HS-27A (cell line): ENCODE results near the gene CLMN.

Source experiments
- DNase-seq: peaks from one replicate; pipeline ENCODE4 v3.0.0-alpha.2; 2012; ENCODE audit warnings: low read depth, missing footprints

CLMN gene

DNA sequence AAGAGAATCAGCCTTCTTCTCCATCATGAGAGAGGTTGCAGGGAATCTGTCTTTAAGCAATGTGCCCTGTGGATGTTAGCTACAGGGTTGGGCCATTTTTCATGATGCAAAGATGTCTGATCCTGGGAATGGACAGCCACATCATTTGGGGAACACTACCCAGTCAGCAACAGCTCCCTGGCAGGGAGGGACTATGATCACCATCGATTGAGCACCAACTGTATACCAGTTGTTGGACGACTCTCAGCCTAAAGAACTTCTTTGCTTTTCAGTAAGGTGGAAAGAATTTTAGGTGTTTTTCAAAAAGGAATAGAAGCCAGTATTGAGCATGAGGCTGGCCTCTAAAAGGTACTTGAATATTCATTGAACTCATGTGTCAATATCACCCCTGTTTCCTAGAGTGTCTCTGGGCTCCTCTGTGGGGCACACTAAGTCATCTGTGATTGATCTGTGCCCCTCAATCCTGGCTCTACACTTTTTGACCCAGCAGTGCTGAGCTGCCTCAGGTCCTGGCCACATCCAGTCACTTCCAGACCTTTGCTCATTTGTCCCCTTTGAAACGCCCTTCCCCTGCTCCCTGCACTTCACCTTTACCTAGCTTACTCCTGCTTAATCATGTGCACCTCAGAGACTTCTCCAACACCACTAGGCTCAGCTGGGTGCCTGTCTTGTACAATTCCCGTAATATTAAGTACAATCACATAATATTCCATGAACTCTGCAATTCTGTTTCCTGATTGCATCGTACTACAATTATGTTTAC lies 2.2 kb upstream of the CLMN start:
- DNase-seq = no peak

DNA sequence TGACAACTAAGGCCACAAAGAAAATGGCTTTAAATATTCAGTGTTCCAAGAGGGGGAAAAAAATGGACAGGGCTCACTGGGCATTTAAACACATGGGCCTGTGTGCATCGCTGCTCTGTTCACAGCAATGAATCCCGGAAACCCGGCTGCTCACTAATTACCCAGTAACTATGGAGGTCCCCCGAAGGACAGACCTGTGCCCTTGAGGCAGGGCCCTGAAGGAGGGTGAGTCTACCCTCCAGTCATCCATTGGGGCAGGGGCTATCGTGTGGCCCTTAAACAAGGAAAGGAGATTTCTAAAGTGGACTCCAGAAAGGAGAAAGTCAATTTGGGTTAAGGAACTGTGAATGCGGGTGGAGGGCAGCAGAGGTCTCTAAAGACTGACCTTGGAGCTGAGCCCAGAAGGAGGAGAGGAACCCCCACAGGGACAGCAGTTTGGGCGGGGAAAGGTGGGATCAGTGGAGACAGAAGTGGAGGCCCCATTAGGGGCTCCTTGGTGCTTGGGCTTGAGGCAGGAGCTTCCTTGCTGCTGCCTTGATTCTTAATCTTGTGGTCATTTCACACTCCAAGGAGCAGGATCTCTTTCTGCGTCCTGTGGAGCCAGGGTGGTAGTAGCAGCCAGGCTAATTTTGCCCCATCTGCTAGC lies 1.4 kb upstream of the CLMN start:
- no peak for DNase-seq

DNA sequence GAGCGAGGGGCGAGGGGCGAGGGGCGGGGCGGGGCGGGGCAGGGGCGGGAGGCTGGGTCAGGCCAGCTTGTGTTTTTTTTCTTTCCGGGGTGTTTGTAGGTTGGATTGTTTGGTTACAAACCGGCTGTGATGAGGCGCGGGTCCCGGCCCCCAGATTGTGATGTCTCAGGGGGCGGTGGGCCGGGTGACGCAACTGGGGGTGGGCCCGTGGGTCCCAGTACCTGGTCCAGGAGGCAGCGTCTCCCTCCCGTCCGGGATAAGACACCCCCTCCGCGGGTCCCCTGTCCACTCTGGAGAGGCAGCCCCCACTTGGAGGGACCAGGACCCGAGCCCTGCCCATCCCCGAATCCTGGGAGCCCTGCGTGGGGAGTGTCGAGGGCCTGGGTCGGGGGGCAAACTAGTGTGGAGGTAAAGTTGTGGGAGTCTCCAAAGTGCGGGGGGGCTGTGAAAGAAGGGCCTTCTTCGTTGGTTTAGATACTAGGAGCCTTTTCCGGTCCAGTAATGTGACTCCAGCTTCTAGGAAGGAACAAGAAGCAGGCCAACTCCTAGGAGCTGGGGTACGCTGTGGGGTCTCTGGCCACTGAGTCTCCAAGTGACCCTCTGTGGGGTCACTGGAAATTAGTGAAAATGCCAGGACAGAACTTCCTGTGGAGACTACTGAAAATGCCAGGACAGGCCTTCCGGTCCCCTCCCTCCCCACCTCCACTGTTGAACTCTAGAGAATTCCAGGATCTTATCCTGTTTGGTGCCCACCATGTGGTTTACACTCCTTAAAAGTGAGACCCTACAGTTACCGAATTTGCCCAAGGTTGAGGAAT lies 579 bp upstream of the CLMN start:
- DNase-seq = no peak

DNA sequence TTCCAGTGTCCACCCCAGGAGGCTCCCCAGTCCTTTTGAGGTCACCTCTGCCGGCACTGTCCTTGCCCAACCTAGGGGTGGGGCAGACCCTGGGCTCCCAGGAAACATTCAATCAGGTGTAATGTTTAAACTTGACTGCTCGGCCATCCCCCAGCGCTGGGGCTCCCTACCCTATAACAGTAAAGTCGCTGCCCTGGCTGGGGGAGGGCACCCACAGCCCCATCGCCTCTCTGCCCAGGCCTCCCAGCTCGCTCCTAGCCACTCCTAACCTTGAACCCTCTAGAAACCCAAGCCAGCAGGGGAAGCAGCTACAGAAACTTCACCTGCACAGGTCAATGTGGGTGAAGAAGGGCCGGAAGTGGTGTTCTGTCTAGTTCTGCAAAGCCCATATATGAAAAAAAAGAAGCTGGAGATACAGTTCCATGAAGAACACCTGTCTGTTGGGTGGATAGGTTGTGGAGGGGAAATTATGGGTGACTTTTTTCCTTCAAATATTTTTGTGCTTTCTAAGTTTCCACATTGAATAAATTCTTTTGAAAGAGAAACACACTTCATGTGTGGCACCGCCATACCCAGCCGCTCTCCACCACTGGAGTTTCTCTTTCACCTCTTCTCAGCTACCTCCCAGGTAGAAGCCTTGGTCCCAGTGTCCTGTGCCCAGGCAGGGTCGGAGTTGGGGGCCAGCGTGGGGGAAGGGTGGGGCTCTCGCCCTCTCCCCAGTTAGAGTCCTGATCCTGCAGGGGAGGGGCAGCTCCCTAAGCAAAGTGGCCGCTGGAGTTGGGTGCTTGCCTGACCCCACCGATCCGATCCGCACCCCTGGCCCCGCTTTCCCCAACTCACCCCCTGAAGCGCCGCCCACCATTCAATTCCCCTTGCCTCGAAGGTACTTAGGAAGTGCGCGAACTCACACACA lies 1.1 kb downstream of the CLMN start:
- no peak for DNase-seq

DNA sequence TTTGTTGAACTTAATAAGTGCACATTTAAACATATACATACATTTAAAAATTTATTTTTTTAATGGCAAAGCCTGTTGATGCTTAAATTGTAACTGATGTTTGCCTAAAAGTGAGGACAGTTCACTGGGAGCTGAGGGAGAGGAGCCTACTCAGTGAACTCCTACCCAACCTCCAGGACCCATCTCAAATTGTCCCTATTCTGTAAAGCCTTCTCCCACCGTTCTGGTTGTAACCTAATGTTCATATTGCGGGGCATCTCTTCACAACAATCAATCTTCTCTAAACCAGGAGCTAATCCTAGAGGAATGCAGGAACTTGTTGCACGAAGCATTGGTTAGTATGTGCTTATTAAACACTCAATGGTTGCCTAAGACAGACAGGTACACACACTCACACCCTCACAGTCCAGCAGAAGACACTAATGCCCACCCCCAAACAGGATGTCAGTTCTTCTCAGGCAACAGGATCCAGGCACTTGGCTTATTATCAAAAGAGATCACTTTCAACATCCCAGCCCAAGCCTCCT lies 1.8 kb downstream of the CLMN start:
- no peak for DNase-seq

DNA sequence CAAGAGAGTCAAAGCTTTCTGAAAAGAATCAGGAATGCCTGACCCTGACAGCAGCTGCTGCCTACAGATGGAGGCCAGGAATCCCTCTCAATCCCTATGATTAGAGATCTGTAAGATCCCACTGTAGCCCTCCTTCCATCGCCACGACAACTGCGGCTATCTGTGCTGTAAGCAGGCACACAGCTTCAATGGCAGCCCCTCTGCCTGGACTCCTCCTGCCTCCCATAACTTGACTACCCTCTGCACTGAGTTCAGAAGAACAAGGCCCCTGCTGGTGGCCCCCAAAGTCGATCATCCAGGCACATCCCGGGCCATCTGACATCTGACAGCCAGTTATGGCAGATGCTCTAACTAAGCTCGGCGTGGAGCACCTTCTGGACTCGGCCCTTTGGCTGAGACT lies 2.9 kb downstream of the CLMN start:
- no peak for DNase-seq

DNA sequence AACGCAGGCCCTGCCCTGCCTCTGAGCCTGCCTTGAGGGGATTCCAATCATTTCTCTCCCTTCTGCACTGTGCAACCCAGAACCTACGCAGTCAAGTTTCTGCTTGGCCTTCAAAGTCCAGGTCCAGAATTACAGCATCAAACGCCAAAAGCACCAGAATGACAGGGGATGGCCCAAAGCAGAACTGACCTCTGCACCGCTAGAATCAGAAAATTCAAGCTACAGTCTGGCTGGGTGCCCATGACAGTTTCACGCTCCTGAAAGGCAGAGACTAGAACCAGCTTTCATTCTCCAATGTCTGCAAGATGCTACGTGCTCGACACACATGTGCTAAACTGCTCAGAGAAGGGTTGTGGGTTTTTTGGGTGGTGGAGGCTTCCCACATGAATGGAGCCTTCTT lies 4.1 kb downstream of the CLMN start:
- no peak for DNase-seq

DNA sequence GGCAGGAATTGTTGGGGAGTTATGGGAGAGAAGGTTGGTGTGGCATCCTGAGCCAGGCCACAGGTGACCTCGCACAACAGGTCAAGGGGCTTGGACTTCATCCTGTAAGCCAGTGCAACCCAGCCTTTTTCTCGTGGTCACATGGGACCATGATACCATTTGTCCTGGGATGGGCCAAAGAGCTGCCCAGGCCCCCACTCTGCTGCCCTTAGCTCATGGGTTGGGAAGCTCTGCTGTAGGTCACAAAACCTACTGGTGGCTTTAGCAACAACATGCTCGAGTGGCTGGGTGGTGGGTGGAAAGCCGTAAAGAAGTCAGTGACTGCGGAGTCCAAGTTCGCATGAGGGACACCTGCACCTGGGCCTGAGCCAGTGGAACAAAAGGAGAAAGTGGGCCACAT lies 4.6 kb downstream of the CLMN start:
- DNase-seq = no peak

DNA sequence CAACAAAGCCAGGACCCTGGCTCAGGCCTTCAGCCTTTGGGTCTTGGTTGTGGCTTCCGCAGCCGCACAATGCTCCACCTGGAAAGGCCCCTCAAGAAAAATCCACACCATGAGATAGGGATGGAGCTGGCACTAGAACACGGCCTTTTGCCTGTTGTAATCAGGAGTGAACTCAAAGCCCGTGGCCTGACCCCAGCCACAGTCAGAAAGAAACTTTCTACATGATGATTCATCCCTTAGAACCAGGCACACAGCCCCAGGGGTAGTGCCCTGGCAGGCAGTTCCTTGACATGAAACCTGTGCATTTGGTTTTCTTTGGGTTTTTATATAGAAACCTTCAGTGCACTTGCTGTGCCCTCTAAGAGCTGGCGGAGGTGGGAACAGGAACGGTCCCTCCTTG lies 5.1 kb downstream of the CLMN start:
- DNase-seq = no peak

DNA sequence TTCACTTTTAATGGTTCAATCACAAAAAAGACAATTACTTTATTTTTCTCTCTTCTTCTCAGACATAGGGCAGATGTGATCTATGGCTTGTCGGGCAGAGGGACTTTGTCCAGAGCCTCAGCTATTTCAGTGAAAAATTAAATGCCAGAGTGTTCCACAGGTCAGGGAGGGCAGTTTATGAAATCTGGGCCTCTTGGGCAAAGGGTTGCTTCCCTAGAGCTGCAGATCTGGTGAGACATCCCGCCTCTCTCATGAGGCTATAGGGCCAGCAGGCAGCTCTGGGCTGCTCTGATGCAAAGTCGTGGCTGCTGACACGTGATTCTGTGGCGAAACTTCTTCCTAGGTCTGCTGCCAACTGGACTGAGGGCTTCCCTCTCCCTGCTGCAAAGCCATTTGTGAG lies 6.0 kb downstream of the CLMN start:
- no peak for DNase-seq

DNA sequence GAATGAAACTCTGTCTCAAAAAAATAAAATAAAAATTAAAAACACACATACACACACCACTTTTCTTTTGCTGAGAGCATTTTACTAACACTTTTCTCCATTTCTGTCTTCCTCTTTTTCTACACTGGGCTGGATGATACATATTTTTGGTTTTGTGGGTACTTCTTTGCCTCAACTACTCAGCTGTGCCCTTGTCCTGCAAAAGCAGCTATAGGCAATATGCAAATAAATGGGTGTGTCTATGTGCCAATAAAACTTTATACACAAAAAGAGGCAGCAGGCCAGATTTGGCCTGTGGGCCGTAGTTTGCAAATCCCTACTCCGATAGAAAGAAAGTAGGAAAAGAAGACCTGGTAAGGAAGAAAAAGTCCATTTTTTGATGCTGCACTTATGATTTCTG lies 6.5 kb downstream of the CLMN start:
- DNase-seq = no peak

DNA sequence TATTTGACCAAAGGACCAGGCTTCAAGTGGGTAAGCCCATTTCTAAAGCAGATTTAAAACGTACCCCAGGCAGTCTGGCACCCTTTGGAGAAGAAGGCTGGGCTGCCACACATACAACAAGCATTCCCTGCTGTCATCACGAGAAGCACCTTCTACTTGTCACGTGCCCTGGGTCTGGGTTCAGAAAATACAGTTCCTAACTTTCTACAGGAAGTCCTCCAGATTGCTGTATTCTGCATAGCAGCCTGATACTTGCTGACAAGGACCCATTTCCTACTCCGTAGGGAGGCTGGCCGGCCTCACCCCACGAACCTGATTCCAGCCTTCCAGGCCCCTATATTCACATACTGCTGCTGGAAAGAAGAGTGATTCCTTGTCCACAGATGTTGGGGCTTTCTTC lies 7.4 kb downstream of the CLMN start:
- DNase-seq = no peak

DNA sequence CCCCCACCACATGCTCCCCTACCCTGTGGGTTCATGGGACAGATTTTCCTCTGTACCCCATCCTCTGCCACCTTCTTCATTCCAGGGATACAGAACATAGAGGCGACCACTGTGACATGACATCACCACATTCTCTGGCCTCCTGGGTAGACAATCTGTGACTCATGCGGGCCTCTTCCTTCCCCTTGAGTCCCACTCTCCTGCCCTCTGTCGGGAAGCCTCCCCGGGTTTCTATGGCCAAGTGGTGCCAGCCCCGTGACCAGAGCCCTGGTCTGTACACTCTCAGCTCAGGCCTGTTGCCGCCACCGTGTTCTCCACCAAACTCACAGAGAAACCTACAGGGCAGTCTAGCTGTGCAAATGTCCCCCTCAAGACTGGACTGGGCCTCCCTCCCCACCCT lies 8.0 kb downstream of the CLMN start:
- no peak for DNase-seq

DNA sequence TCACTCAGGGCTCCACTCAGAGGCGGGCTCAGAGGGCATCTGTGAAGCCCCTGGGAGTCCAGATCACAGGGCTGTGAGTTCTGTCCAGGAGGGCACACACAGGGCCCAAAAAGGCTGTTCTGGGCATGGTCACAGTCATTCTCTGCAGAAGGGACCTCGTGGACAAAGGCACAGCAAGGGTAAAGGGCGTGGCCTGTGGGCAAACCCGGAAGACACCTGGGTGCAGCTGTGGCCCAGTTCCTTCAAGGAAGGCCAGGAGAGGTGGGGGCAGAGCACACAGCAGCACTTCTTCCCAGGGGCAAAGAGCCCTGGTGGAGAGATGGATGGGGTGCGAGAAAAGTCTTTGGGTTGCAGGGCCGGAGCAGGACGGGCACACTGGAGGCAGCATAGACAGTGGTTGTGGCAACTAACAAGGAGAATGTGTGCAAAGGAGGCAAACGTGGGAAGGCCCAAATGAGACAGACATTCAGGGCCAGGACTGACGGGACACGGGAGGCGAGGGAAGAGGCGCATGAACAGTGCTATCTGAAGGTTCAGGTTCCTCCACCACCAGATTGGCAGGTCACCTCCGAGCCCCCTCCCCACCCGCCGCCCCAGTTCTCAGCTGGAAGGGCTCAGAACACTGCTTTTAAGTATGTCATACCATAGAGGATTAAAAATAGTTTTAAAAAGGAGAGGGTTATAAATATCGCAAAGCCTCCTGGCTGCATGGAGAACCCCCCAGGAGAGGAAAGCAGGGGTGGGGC lies 8.9 kb downstream of the CLMN start:
- DNase-seq = no peak

DNA sequence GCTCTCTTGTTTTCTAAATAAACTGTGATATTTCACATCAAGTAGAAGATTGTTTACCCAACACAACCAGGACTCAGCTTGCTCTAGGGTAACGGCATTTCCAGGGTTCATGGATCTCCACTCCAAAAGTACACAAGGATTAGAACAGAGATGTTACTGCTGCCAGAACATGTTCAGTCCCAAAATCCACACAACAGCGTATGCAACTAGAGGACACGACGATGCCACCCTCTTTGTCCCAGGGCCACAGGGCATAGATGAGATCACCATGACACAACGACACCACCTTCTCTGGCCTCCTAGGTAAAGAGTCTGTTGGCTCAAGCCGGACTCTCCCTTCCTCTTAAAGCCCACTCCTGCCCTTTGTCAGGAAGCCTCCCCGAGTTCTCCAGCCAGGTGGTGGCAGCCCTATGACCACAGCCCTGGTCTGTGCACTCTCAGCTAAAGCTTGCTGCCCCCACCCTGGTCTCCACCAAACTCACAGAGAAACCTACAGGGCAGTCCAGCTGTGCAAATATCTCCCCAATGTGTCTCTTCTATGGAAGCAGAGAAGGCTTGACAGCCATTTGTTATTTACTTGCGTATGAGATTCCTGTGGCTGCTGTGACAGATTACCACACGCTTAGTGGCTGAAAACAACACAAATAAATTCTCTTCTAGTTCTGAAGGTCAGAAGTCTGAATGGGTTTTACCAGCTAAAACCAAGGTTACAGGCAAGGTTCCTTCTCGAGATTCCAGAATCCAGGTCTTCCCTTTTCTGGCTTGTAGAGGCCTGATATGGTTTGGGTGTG lies 10.3 kb downstream of the CLMN start:
- DNase-seq = no peak

DNA sequence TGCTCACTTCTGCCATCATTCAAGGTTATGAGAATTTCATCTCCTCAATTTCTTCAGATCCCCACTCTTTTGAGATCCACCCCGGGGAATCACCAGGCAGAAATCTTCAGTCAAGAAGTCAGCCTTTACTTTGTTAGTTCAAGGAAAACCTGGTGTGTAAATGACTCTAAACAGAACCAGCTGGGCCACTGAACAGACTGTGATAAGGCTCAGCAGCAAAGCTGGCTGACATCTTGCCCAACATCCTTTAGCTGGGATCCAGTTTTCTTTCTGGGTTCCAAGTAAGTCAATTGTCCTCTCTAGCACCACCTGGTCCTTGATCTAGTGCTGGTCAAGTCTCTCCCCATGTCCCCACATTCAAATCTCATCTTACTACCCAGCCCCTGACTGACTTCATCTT lies 11.6 kb downstream of the CLMN start:
- no peak for DNase-seq

DNA sequence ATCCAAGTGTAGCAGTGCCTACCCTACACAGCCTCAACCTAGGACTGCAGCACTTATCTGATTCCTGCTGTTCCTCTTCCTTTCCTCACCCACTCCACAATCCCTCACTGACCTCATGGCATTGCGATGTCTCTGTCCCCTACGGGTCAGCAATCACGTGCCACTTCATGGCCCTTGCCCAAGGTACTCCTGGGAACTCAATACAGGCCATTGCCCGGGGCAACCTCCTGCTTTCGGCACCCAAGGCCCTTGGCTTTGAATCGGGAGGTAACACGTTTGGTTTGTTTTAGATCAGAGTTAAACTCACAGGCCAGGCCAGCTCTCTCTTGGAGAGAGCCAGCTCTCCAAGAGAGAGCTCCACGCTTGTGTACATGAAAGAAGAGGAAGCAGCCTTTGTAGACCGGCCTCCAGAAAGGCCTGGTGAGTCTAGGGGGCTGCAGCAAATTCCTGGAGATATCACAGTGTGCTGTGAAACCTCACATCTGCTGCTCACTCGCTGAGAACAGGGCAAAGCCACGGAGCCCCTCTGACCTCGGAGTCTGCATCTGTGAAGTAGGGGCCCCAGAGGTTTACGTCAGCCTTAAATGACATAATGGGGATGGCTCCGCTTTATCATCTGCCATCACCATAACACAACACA lies 12.2 kb downstream of the CLMN start:
- DNase-seq = no peak

DNA sequence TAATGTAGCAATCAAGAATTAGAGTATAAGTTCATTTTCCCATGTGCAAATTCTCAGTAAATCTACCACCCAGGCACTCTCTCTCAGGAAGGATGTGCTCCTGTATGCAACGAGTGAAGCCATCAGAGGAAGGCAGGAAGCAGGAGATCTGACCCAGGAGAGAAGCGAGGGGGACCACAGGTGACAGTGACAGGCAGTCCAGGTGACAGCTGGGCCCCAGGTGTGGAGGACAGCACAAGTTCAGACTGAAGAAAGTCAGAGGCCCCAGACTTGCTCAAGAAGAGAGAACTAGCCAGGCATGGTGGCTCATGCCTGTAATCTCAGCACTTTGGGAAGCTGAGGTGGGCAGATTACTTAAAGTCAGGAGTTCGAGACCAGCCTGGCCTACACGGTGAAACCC lies 13.8 kb downstream of the CLMN start:
- no peak for DNase-seq

DNA sequence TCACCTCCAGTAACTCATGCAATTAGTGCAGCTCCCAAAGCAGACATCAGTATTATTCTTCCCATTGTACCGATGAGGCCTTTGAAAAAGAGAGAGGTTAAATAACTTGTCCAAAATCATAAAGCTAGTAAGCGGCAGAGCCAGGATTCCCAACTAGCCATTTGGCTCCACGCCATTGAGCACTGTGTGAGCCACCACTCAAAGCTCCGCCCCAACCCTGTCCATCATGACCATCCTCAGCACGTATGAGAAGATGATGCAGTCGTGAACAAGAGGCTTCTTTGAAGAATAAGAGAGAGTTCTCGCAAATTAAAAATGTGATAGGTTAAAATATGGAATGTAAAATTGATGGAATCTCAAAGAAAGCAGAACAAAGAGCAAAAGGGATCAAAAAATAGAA lies 14.6 kb downstream of the CLMN start:
- no peak for DNase-seq

DNA sequence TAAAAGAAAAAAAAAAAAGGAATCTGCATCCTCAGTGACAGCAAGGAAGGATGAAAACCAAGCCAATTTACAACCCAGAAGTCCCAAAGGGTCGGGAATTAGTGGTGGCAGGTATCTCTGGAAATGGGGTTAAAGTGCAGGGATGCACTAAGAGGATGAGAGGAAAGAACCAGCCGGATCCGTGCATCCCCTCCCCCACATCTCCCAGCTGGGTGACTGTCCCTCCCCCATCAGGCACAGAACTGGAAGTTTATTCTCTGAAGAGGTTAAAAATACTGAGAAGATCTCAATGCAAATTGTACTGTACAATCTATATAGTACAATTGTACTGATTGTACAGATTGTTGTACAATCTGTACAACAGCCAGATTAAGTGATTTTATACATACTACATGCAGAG lies 15.4 kb downstream of the CLMN start:
- DNase-seq = no peak
